Measurements from ENCODE around the gene SYNPO.

SYNPO gene

GRCh38 chr5:150670275-150670947 lies 30.0 kb downstream of the SYNPO start:
- Histone ChIP-seq H3K36me3 (replicated peaks) (no peaks in the 10 kb centered on the region), H3K4me3 (ENCODE audit: low read depth, low read length) (no peak overlapping the region), H3K27ac (no peak overlapping the region), H3K27me3 (replicated peaks) (peaks cover 4% of the 10 kb centered on the region)
- TF ChIP-seq CTCF (IDR thresholded peaks at IDR 0.05; ENCODE audit: low read depth, low read length, missing control alignments), result no peak
- DNase-seq, result no peak
- in situ Hi-C loops (cut with HindIII; ENCODE audit: low pct_ligation_motif_present, low sequenced_read_pairs), result loop anchor here (25.0 kb wide), 1 partner anchor 108 kb away; no protein-coding TSS in a partner anchor

GRCh38 chr5:150670948-150671310 lies 30.5 kb downstream of the SYNPO start:
- in situ Hi-C loops (cut with HindIII; ENCODE audit: low pct_ligation_motif_present, low sequenced_read_pairs), result loop anchor here (25.0 kb wide), 1 partner anchor 109 kb away; no protein-coding TSS in a partner anchor
- peaks cover 4% of the 10 kb centered on the region for H3K27me3 ChIP-seq (replicated peaks)
- no peak for TF ChIP-seq CTCF (IDR thresholded peaks at IDR 0.05; ENCODE audit: low read depth, low read length, missing control alignments)
- no peaks in the 10 kb centered on the region for H3K36me3 ChIP-seq (replicated peaks)
- no peak overlapping the region for H3K27ac ChIP-seq
- no peak overlapping the region for H3K4me3 ChIP-seq (ENCODE audit: low read depth, low read length)
- DNase-seq, result no peak

GRCh38 chr5:150671509-150672236 lies 31.2 kb downstream of the SYNPO start:
- no peaks in the 10 kb centered on the region for H3K36me3 ChIP-seq (replicated peaks)
- peaks cover 4% of the 10 kb centered on the region for H3K27me3 ChIP-seq (replicated peaks)
- no peak for DNase-seq
- TF ChIP-seq CTCF (IDR thresholded peaks at IDR 0.05; ENCODE audit: low read depth, low read length, missing control alignments), result no peak
- H3K4me3 ChIP-seq (ENCODE audit: low read depth, low read length), result peak overlapping the region; percentile 61
- H3K27ac ChIP-seq, result no peak overlapping the region
- in situ Hi-C loops (cut with HindIII; ENCODE audit: low pct_ligation_motif_present, low sequenced_read_pairs), result loop anchor here (25.0 kb wide), 1 partner anchor 109 kb away; no protein-coding TSS in a partner anchor

- no peak overlapping the region for H3K27ac ChIP-seq
- TF ChIP-seq CTCF (IDR thresholded peaks at IDR 0.05; ENCODE audit: low read depth, low read length, missing control alignments), result peak; percentile 12
- H3K27me3 ChIP-seq (replicated peaks), result peaks cover 2% of the 10 kb centered on the region
- in situ Hi-C loops (cut with HindIII; ENCODE audit: low pct_ligation_motif_present, low sequenced_read_pairs), result loop anchor here (25.0 kb wide), 1 partner anchor 110 kb away; no protein-coding TSS in a partner anchor
- H3K4me3 ChIP-seq (ENCODE audit: low read depth, low read length), result peak overlapping the region; percentile 61
- H3K36me3 ChIP-seq (replicated peaks), result no peaks in the 10 kb centered on the region
- no peak for DNase-seq
Observed at GRCh38 chr5:150672237-150672883, 31.9 kb downstream of the SYNPO start.

- peak overlapping the region; percentile 61 for H3K4me3 ChIP-seq (ENCODE audit: low read depth, low read length)
Observed at GRCh38 chr5:150672884-150673275, 32.4 kb downstream of the SYNPO start.

More at GRCh38 chr5:150672884-150673275, 32.4 kb downstream of the SYNPO start:
- no peak overlapping the region for H3K27ac ChIP-seq
- H3K36me3 ChIP-seq (replicated peaks), result no peaks in the 10 kb centered on the region
- no peak for DNase-seq
- no peak for TF ChIP-seq CTCF (IDR thresholded peaks at IDR 0.05; ENCODE audit: low read depth, low read length, missing control alignments)
- peaks cover 2% of the 10 kb centered on the region for H3K27me3 ChIP-seq (replicated peaks)
- in situ Hi-C loops (cut with HindIII; ENCODE audit: low pct_ligation_motif_present, low sequenced_read_pairs), result loop anchor here (25.0 kb wide), 1 partner anchor 111 kb away; no protein-coding TSS in a partner anchor
